Neural progenitor cell (in vitro differentiated cells): ENCODE data around the gene MPPED1.

Experiments
- CTCF ChIP-seq: fragments of 200-600 bp; sonication (generic); IDR thresholded peaks from 2 replicates; pipeline ENCODE4 v1.5.1; 2017; ENCODE audit warnings: antibody characterized with exemption, mild to moderate bottlenecking
- EZH2 ChIP-seq: fragments of 200-600 bp; sonication (generic); IDR thresholded peaks from 2 replicates; pipeline ENCODE4 v1.6.1; 2017; ENCODE audit warnings: antibody characterized with exemption, mild to moderate bottlenecking, moderate library complexity
- EZH2phosphoT487 ChIP-seq: fragments of 200-600 bp; sonication (generic); IDR thresholded peaks from 2 replicates; pipeline ENCODE4 v1.6.1; 2017; ENCODE audit warnings: antibody characterized with exemption

GRCh38 chr22:43482318-43482625 is 70.5 kb downstream of the MPPED1 start:
- TF ChIP-seq CTCF, result no peak
- no peak for TF ChIP-seq EZH2
- no peak for TF ChIP-seq EZH2phosphoT487
